NCI-H2171 (cell line): Measurements from ENCODE around the gene HCRT.
"Not testable (repeated sequence)": the region's sequence is repeated elsewhere in the genome, so short reads cannot be mapped to it uniquely, and the experiment has no call there.

Experiments
- DNase-seq: peaks from one replicate; lab custom pipeline; 2025; lab: John Stamatoyannopoulos, UW

HCRT gene

GRCh38 chr17:42184713-42185620 is at the start of gene HCRT:
HCRT (minus strand) TSS chr17:42185452; CDS start chr17:42185365, 87 bp downstream.
- DNase-seq = no peak

GRCh38 chr17:42233994-42234393 is 48.7 kb upstream of the HCRT start:
- no peak for DNase-seq

- DNase-seq = no peak
Observed at GRCh38 chr17:42233156-42233555, 47.9 kb upstream of the HCRT start.

- no peak for DNase-seq
Observed at GRCh38 chr17:42230225-42230624, 45.0 kb upstream of the HCRT start.

GRCh38 chr17:42227849-42228700 is 42.8 kb upstream of the HCRT start:
- no peak for DNase-seq

GRCh38 chr17:42225646-42226045 is 40.4 kb upstream of the HCRT start:
- no peak for DNase-seq

- DNase-seq = no peak
Observed at GRCh38 chr17:42224651-42225050, 39.4 kb upstream of the HCRT start.

- DNase-seq = no peak
Observed at GRCh38 chr17:42221886-42222745, 36.9 kb upstream of the HCRT start.

- DNase-seq = not testable (repeated sequence)
Observed at GRCh38 chr17:42219280-42219679, 34.0 kb upstream of the HCRT start.

- no peak for DNase-seq
Observed at GRCh38 chr17:42214156-42214555, 28.9 kb upstream of the HCRT start.

GRCh38 chr17:42212382-42212781 is 27.1 kb upstream of the HCRT start:
- DNase-seq = no peak

- not testable (repeated sequence) for DNase-seq
Observed at GRCh38 chr17:42211921-42212341, 26.7 kb upstream of the HCRT start.

- DNase-seq = no peak
Observed at GRCh38 chr17:42210046-42210445, 24.8 kb upstream of the HCRT start.

- DNase-seq = not testable (repeated sequence)
Observed at GRCh38 chr17:42206153-42206612, 20.9 kb upstream of the HCRT start.

GRCh38 chr17:42203354-42203753 is 18.1 kb upstream of the HCRT start:
- no peak for DNase-seq

- DNase-seq = no peak
Observed at GRCh38 chr17:42202696-42203095, 17.4 kb upstream of the HCRT start.

GRCh38 chr17:42202159-42202558 is 16.9 kb upstream of the HCRT start:
- no peak for DNase-seq

- DNase-seq = no peak
Observed at GRCh38 chr17:42201458-42201772, 16.2 kb upstream of the HCRT start.

GRCh38 chr17:42200706-42201457 is 15.6 kb upstream of the HCRT start:
- no peak for DNase-seq

- no peak for DNase-seq
Observed at GRCh38 chr17:42199416-42200011, 14.3 kb upstream of the HCRT start.

- DNase-seq = no peak
Observed at GRCh38 chr17:42198897-42199296, 13.6 kb upstream of the HCRT start.
